Astrocyte (in vitro differentiated cells and primary cell): ENCODE data around the gene DUSP12.

Source experiments
- EZH2 ChIP-seq: IDR thresholded peaks from 2 replicates; pipeline ENCODE4 v1.6.1; 2012; ENCODE audit warnings: mild to moderate bottlenecking, low read length, inconsistent platforms; ENCODE audit not compliant: insufficient read depth
- TF ChIP-seq, protein P1 (sequence below): IDR thresholded peaks from 2 replicates; pipeline ENCODE4 v1.5.1; 2011; ENCODE audit warnings: low read depth, mild to moderate bottlenecking, inconsistent platforms, low read length, moderate library complexity; ENCODE audit not compliant: insufficient read depth

GRCh38 chr1:161791904-161792655 is 42.5 kb downstream of the DUSP12 start:
- no peak for TF ChIP-seq EZH2
- TF ChIP-seq, protein P1, sequence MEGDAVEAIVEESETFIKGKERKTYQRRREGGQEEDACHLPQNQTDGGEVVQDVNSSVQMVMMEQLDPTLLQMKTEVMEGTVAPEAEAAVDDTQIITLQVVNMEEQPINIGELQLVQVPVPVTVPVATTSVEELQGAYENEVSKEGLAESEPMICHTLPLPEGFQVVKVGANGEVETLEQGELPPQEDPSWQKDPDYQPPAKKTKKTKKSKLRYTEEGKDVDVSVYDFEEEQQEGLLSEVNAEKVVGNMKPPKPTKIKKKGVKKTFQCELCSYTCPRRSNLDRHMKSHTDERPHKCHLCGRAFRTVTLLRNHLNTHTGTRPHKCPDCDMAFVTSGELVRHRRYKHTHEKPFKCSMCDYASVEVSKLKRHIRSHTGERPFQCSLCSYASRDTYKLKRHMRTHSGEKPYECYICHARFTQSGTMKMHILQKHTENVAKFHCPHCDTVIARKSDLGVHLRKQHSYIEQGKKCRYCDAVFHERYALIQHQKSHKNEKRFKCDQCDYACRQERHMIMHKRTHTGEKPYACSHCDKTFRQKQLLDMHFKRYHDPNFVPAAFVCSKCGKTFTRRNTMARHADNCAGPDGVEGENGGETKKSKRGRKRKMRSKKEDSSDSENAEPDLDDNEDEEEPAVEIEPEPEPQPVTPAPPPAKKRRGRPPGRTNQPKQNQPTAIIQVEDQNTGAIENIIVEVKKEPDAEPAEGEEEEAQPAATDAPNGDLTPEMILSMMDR, result no peak
